SK-N-SH (cell line): ENCODE data around the gene CCDC93. TPM values are rescaled to one million over a fixed set of nuclear protein-coding genes. Genes with fewer than 3 reads are reported as not detected.

ENCODE experiments used
- CTCF ChIA-PET: fragments of 300-600, 350-600 bp; formaldehyde crosslinking; extraction: SDS; loops from one replicate; lab custom pipeline; 2021; lab: Yijun Ruan, JAX
- POLR2A ChIA-PET: fragments of 350-600 bp; sonication (Branson Sonifier 250); formaldehyde crosslinking; extraction: SDS; loops from one replicate; lab custom pipeline; 2020; ENCODE audit warnings: antibody characterized with exemption, inconsistent platforms; lab: Yijun Ruan, JAX
- DNase-seq: peaks from one replicate; pipeline ENCODE4 v3.0.0; 2012
- H2AFZ ChIP-seq: fragments of 200-600 bp; sonication (generic); 2 replicates; pipeline ENCODE4 v1.8.1; 2016; ENCODE audit warnings: antibody characterized with exemption, mild to moderate bottlenecking, low read depth
- H3F3A ChIP-seq: fragments of 200-600 bp; sonication (generic); replicated peaks from 2 replicates; pipeline ENCODE3; 2016; ENCODE audit warnings: antibody characterized with exemption, mild to moderate bottlenecking; ENCODE audit not compliant: insufficient read depth
- H3K27ac ChIP-seq, 2 experiments: fragments of 200-500 bp in 1 of 2; fragments of 200-600 bp in 1 of 2; sonication (Bioruptor generic) in 1 of 2; sonication (generic), shearing (Covaris generic) in 1 of 2; 2 replicates each; pipeline versions ENCODE4 v1.5.1 to v1.6.1; 2014 to 2016; ENCODE audit warnings: low read depth in 2 of 2, inconsistent platforms in 1 of 2, low read length in 1 of 2, mild to moderate bottlenecking in 1 of 2, mixed read lengths in 1 of 2
- H3K27me3 ChIP-seq: fragments of 200-600 bp; sonication (generic), shearing (Covaris generic); 2 replicates; pipeline ENCODE4 v1.6.1; 2016; ENCODE audit warnings: mixed run types; ENCODE audit not compliant: insufficient read depth
- H3K36me3 ChIP-seq, 2 experiments: fragments of 200-500 bp in 1 of 2; fragments of 200-600 bp in 1 of 2; sonication (Bioruptor generic) in 1 of 2; sonication (generic) in 1 of 2; replicated peaks in 1 of 2; 2 replicates each; pipeline versions ENCODE3 to v1.5.1; 2014 to 2016; ENCODE audit warnings: low read length in 1 of 2, mild to moderate bottlenecking in 1 of 2; ENCODE audit not compliant: insufficient read depth in 2 of 2, control insufficient read depth in 1 of 2
- H3K4me1 ChIP-seq, 2 experiments: fragments of 200-500 bp in 1 of 2; fragments of 200-600 bp in 1 of 2; sonication (Bioruptor generic) in 1 of 2; sonication (generic), shearing (Covaris generic) in 1 of 2; 2 replicates each; pipeline versions ENCODE4 v1.5.1 to v1.6.1; 2014 to 2016; ENCODE audit warnings: low read depth in 1 of 2, low read length in 1 of 2, mixed run types in 1 of 2; ENCODE audit not compliant: insufficient read depth in 2 of 2, control insufficient read depth in 1 of 2
- H3K4me2 ChIP-seq: fragments of 200-600 bp; sonication (generic), shearing (Covaris generic); 2 replicates; pipeline ENCODE4 v1.6.1; 2017; ENCODE audit warnings: mixed run types
- H3K4me3 ChIP-seq, 2 experiments: fragments of 200-500 bp in 1 of 2; fragments of 200-600 bp in 1 of 2; sonication (Bioruptor generic) in 1 of 2; sonication (generic), shearing (Covaris generic) in 1 of 2; 2 replicates each; pipeline versions ENCODE4 v1.5.1 to v1.8.1; 2014 to 2016; ENCODE audit warnings: low read depth in 2 of 2, inconsistent platforms in 1 of 2, low read length in 1 of 2, mild to moderate bottlenecking in 1 of 2, mixed read lengths in 1 of 2, moderate library complexity in 1 of 2
- H3K79me2 ChIP-seq: fragments of 200-600 bp; sonication (generic); 2 replicates; pipeline ENCODE4 v1.8.1; 2017; ENCODE audit warnings: mild to moderate bottlenecking; ENCODE audit not compliant: insufficient read depth
- H3K9ac ChIP-seq: fragments of 200-600 bp; sonication (generic); 2 replicates; pipeline ENCODE4 v1.6.1; 2017; ENCODE audit warnings: mixed run types
- H3K9me2 ChIP-seq: fragments of 200-600 bp; sonication (generic); 2 replicates; pipeline ENCODE4 v1.6.1; 2017; ENCODE audit warnings: mixed run types
- H3K9me3 ChIP-seq: fragments of 200-600 bp; sonication (generic); 2 replicates; pipeline ENCODE4 v1.6.1; 2017; ENCODE audit warnings: mixed run types, mild to moderate bottlenecking, moderate library complexity
- H4K20me1 ChIP-seq: fragments of 200-600 bp; sonication (generic); 2 replicates; pipeline ENCODE4 v1.6.1; 2017; ENCODE audit warnings: mild to moderate bottlenecking, mixed run types; ENCODE audit not compliant: insufficient read depth
- EP300 ChIP-seq, 2 experiments: IDR thresholded peaks; 2 replicates each; pipeline versions ENCODE4 v1.4.0 to v1.6.1; 2012; ENCODE audit warnings: borderline replicate concordance in 1 of 2, low read depth in 1 of 2, low read length in 1 of 2
- EZH2phosphoT487 ChIP-seq: fragments of 200-600 bp; sonication (generic); IDR thresholded peaks from 2 replicates; pipeline ENCODE4 v1.6.1; 2017; ENCODE audit warnings: low read depth, mixed run types, mild to moderate bottlenecking, antibody characterized with exemption, moderate library complexity, borderline replicate concordance
- GATA2 ChIP-seq: sonication (generic); formaldehyde crosslinking; IDR thresholded peaks from 2 replicates; pipeline ENCODE4 v1.5.0; 2020; ENCODE audit warnings: mild to moderate bottlenecking, missing genetic modification reagents
- IRF3 ChIP-seq: fragments of 150-350 bp; IDR thresholded peaks from 2 replicates; pipeline ENCODE4 v1.6.1; 2016; ENCODE audit warnings: mild to moderate bottlenecking, low read depth, low read length
- JUND ChIP-seq: IDR thresholded peaks from 2 replicates; pipeline ENCODE4 v1.4.0; 2012
- NFIC ChIP-seq: IDR thresholded peaks from 2 replicates; pipeline ENCODE4 v1.4.0; 2012; ENCODE audit warnings: borderline replicate concordance
- PBX3 ChIP-seq: IDR thresholded peaks from 2 replicates; pipeline ENCODE4; 2012
- POLR2AphosphoS5 ChIP-seq: IDR thresholded peaks from 2 replicates; pipeline ENCODE4 v1.6.1; 2012; ENCODE audit warnings: low read depth, low read length
- RAD21 ChIP-seq: IDR thresholded peaks from 2 replicates; pipeline ENCODE4 v1.6.1; 2012; ENCODE audit warnings: mild to moderate bottlenecking, low read length
- REST ChIP-seq: IDR thresholded peaks from 2 replicates; pipeline ENCODE4 v1.6.1; 2012; ENCODE audit warnings: mild to moderate bottlenecking, low read depth, low read length, moderate library complexity
- RXRA ChIP-seq: IDR thresholded peaks from 2 replicates; pipeline ENCODE4 v1.4.0; 2012; ENCODE audit warnings: low read depth, mild to moderate bottlenecking, borderline replicate concordance
- SIN3A ChIP-seq: IDR thresholded peaks from 2 replicates; pipeline ENCODE4 v1.6.1; 2012; ENCODE audit warnings: low read depth, mild to moderate bottlenecking, low read length, moderate library complexity, borderline replicate concordance
- TCF12 ChIP-seq: IDR thresholded peaks from 2 replicates; pipeline ENCODE4 v1.4.0; 2012
- USF1 ChIP-seq: IDR thresholded peaks from 2 replicates; pipeline ENCODE4 v1.4.0; 2012; ENCODE audit warnings: low read depth, borderline replicate concordance
- USF2 ChIP-seq: fragments of 150-350 bp; IDR thresholded peaks from 2 replicates; pipeline ENCODE4 v1.6.1; 2017; ENCODE audit warnings: antibody characterized with exemption, low read length, low read depth, borderline replicate concordance
- WGBS: methylation state at CpG from one replicate; pipeline ENCODE4 v1.1.6; 2017; ENCODE audit warnings: low lambda C conversion rate; 5-methylcytosine and 5-hydroxymethylcytosine counted together
- polyA plus RNA-seq, 3 experiments: library from polyadenylated mRNA; depleted of rRNA; stranded (reverse); fragments of >200 nt; gene quantifications; 2 replicates each; pipeline ENCODE4 v1.2.3, GENCODE V29; 2012

CCDC93 gene
- polyA plus RNA-seq, 1 of the 3 experiments (the other 2 are of a cell fraction), result 11.7 TPM

GRCh38 chr2:117960231-117960630, 53.6 kb downstream of the CCDC93 start:
- peaks cover 21% of the 10 kb centered on the region for H3F3A ChIP-seq
- peak overlapping the region; percentile 23; the same call in 1 of the 2 replicates for H3K9ac ChIP-seq
- H3K4me2 ChIP-seq, result 0 out of 2 replicates have a peak overlapping the region, but pooled peaks have one; percentile 5
- no peaks in the 10 kb centered on the region for H3K9me2 ChIP-seq
- POLR2A ChIA-PET, result no interaction called here
- H3K27ac ChIP-seq, result peak overlapping the region in 1 of 2 experiments; percentile 76; a peak in 2 of 4 replicates
- no peak for TF ChIP-seq JUND
- no peak for TF ChIP-seq GATA2
- no peak for TF ChIP-seq RAD21
- no peak for TF ChIP-seq IRF3
- no peak for TF ChIP-seq NFIC
- TF ChIP-seq PBX3, result no peak
- TF ChIP-seq EZH2phosphoT487, result no peak
- no peak for TF ChIP-seq EP300 (IDR thresholded peaks at IDR 0.05; ENCODE audit: borderline replicate concordance in 1 of 2, low read depth in 1 of 2, low read length in 1 of 2)
- TF ChIP-seq POLR2AphosphoS5, result no peak
- TF ChIP-seq, all 33 proteins: peak for 0
- peaks cover 47 to 70% of the 10 kb centered on the region in 2 experiments for H3K36me3 ChIP-seq
- no peaks in the 10 kb centered on the region for H4K20me1 ChIP-seq
- H3K27me3 ChIP-seq, result no peaks in the 10 kb centered on the region
- H3K4me3 ChIP-seq, result no peak overlapping the region
- peaks cover 0 to 24% of the 10 kb centered on the region in 2 experiments; a peak in 3 of 4 replicates for H3K4me1 ChIP-seq
- H3K79me2 ChIP-seq, result no peaks in the 10 kb centered on the region
- H2AFZ ChIP-seq, result no peak overlapping the region
- 85% methylated on average over 4 of the region's 4 CpGs for WGBS
- CTCF ChIA-PET, result interaction anchor here (0.8 to 3.5 kb wide), 3 partner anchors 8 to 43 kb away, joined by 4 to 18 read pairs (median 7); no protein-coding TSS in a partner anchor
- no peak for DNase-seq
- H3K9me3 ChIP-seq, result no peaks in the 10 kb centered on the region

- no peaks in the 10 kb centered on the region for H4K20me1 ChIP-seq
- H3K36me3 ChIP-seq, result peaks cover 55 to 71% of the 10 kb centered on the region in 2 experiments
- no peak for TF ChIP-seq REST
- TF ChIP-seq TCF12, result peak; percentile 38
- no peak for TF ChIP-seq PBX3
- TF ChIP-seq SIN3A, result no peak
- no peak for TF ChIP-seq USF1
- TF ChIP-seq USF2, result no peak
- TF ChIP-seq IRF3, result no peak
- no peak for TF ChIP-seq RXRA
- no peak for TF ChIP-seq NFIC
- no peak overlapping the region for H3K4me3 ChIP-seq
- no peak overlapping the region for H2AFZ ChIP-seq
- no peaks in the 10 kb centered on the region for H3K79me2 ChIP-seq
- H3K4me2 ChIP-seq, result peak overlapping the region; percentile 20; the same call in 1 of the 2 replicates
- peaks cover 0 to 24% of the 10 kb centered on the region in 2 experiments; a peak in 3 of 4 replicates for H3K4me1 ChIP-seq
- ChIA-PET POLR2A (no interaction called here), CTCF (no interaction called here)
- H3K27me3 ChIP-seq, result no peaks in the 10 kb centered on the region
- WGBS, result 82% methylated on average over 5 of the region's 5 CpGs
- H3K27ac ChIP-seq, result peak overlapping the region in 1 of 2 experiments; percentile 76; a peak in 2 of 4 replicates
- no peaks in the 10 kb centered on the region for H3K9me2 ChIP-seq
- H3K9me3 ChIP-seq, result no peaks in the 10 kb centered on the region
- H3K9ac ChIP-seq, result no peak overlapping the region
- peaks cover 21% of the 10 kb centered on the region for H3F3A ChIP-seq
- no peak for DNase-seq
These were observed 55.7 kb downstream of the CCDC93 start for GRCh38 chr2:117958186-117958585.
